ENCODE results near the gene HK1. TPM values are rescaled to one million over a fixed set of nuclear protein-coding genes. Genes with fewer than 3 reads are reported as not detected.

HK1 gene
- polyA plus RNA-seq, 3 donors from 2014 or later: 48.8 to 96.3 (median 72.2) TPM

Other genes starting within 250 kb of the HK1 start
- gene SRGN, start 190.4 kb upstream of the HK1 start, polyA plus RNA-seq: 1,000 to 10,000 TPM in 2 of 3 donors, 100 to 1,000 TPM in 1; 910 to 1,240 (median 1,143) TPM
- 10 to 100 TPM; 43.8 to 70.1 (median 57.7) TPM for gene VPS26A, start 154.3 kb upstream of the HK1 start, polyA plus RNA-seq
- gene SUPV3L1, start 98.3 kb upstream of the HK1 start, polyA plus RNA-seq: 10 to 100 TPM; 15.0 to 30.4 (median 18.0) TPM
- under 1 TPM in 1 of 3 donors, not detected in 2; 0.16 TPM for gene HKDC1, start 58.2 kb upstream of the HK1 start, polyA plus RNA-seq
- gene TACR2, start 138.4 kb downstream of the HK1 start, polyA plus RNA-seq: under 1 TPM; 0.22 to 0.96 (median 0.26) TPM
- 1 to 10 TPM in 1 of 3 donors, under 1 TPM in 1, not detected in 1; 0.39 to 2.4 TPM for gene TSPAN15, start 173.0 kb downstream of the HK1 start, polyA plus RNA-seq